NB4 (cell line): ENCODE results near the gene ETNPPL.

Experiments used
- DNase-seq: peaks from one replicate; pipeline ENCODE4 v3.0.0; 2010; ENCODE audit warnings: low read depth
- H3K4me3 ChIP-seq: one replicate; pipeline ENCODE4 v1.5.1; 2011; ENCODE audit warnings: mild to moderate bottlenecking, low read depth, low read length, moderate library complexity
- MYC ChIP-seq: IDR thresholded peaks from 2 replicates; pipeline ENCODE4 v1.6.1; 2011; ENCODE audit warnings: low read depth, low read length
- POLR2A ChIP-seq: IDR thresholded peaks from 2 replicates; pipeline ENCODE4 v1.6.1; 2011; ENCODE audit warnings: mild to moderate bottlenecking; ENCODE audit not compliant: insufficient read length; ENCODE audit errors: extremely low read depth
- TF ChIP-seq, protein P1 (sequence below): IDR thresholded peaks from 2 replicates; pipeline ENCODE4 v1.6.1; 2011; ENCODE audit warnings: low read depth, low read length
- TF ChIP-seq, protein P2 (sequence below): IDR thresholded peaks from one replicate; pipeline ENCODE4 v1.5.1; 2012; ENCODE audit warnings: low read depth, low read length

The ETNPPL gene

DNA sequence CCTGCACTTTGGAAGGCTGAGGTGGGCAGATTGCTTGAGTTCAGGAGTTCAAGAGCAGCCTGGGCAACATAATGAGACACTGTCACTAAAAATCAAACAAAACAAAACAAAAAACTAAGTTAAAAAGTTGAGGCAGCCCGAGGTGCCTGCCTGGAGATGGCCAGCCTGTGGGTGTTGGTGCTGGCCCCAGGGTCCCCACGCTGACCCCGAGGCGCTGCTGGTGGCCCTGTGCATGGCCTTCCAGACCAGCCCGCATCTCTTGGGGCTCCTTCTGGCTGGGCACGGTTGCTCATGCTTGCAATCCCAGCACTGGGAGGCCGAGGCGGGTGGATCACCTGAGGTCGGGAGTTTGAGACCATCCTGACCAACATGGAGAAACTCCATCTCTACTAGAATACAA, 4.4 kb downstream of the ETNPPL start:
- H3K4me3 ChIP-seq: no peak overlapping the region
- no peak for TF ChIP-seq POLR2A
- TF ChIP-seq, protein P1, sequence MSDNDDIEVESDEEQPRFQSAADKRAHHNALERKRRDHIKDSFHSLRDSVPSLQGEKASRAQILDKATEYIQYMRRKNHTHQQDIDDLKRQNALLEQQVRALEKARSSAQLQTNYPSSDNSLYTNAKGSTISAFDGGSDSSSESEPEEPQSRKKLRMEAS: no peak
- TF ChIP-seq, protein P2, sequence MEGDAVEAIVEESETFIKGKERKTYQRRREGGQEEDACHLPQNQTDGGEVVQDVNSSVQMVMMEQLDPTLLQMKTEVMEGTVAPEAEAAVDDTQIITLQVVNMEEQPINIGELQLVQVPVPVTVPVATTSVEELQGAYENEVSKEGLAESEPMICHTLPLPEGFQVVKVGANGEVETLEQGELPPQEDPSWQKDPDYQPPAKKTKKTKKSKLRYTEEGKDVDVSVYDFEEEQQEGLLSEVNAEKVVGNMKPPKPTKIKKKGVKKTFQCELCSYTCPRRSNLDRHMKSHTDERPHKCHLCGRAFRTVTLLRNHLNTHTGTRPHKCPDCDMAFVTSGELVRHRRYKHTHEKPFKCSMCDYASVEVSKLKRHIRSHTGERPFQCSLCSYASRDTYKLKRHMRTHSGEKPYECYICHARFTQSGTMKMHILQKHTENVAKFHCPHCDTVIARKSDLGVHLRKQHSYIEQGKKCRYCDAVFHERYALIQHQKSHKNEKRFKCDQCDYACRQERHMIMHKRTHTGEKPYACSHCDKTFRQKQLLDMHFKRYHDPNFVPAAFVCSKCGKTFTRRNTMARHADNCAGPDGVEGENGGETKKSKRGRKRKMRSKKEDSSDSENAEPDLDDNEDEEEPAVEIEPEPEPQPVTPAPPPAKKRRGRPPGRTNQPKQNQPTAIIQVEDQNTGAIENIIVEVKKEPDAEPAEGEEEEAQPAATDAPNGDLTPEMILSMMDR: no peak
- no peak for DNase-seq

DNA sequence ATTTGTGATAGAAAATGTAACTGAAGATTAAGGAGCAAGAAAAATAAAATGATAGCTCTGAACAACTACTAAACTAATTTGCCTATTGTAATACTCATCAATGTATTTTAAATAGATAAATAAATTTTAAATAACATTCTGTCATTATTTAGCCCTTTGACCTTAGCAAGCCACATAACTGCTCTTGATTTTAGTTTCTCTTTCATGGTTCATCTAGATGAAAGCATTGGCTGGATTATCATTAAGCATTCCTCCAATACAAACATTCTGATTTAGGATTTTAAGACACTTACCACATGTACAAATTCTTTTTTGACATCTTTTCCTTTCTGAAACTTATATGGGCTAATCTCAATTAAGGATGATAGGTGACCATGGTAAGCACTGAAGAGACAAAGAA, 8.5 kb downstream of the ETNPPL start:
- no peak overlapping the region for H3K4me3 ChIP-seq
- TF ChIP-seq, protein P2: no peak
- DNase-seq: no peak

DNA sequence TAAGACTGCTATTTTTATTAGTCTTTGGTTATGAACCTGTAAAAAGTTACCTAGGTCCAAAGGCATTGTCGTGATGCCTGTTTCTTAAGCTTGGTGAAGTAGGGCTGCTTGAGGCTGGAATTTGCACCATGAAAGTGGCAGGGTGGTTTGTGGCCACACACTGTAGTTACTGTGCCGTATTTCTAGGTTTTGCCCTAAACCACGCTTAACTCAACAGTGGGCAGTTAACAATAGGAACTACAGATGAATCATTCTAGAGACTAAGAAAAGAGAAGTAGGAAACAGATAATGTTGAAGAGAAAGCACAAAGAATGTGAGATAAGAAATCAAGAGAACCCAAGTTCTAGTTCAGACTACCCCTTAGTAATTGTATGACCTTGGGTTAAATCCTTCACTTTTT, 11.5 kb downstream of the ETNPPL start:
- H3K4me3 ChIP-seq: no peak overlapping the region
- TF ChIP-seq POLR2A (no peak), MYC (no peak)
- TF ChIP-seq, protein P2: no peak
- TF ChIP-seq, protein P1: no peak
- DNase-seq: peak; percentile 29

DNA sequence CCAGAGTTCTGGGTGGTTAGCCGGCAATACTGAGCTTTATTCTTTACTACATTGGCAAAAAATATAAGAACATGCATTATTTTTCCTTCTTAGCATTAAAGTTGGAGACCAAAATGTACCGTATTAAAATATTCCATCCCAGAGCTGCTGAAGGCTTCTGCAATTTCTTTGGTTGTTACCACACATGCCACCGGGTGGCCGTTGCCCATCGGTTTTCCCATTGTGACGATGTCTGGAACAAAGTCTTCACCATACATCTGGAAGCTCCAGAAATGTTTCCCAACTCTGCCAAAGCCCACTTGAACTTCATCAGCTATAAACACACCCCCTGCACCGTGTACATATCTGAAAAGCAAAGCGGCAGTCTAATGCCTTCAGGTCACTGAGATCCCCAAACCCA, 13.7 kb downstream of the ETNPPL start:
- no peak for DNase-seq
- H3K4me3 ChIP-seq: no peak overlapping the region
- TF ChIP-seq, protein P2: no peak
- TF ChIP-seq, protein P1: no peak
- TF ChIP-seq POLR2A (no peak), MYC (no peak)

GRCh38 chr4:108746511-108746910, 16.3 kb downstream of the ETNPPL start:
- DNase-seq: no peak
- H3K4me3 ChIP-seq: no peak overlapping the region
- TF ChIP-seq, protein P2: no peak
- TF ChIP-seq POLR2A: no peak
- TF ChIP-seq, protein P1: no peak

- no peak overlapping the region for H3K4me3 ChIP-seq
- TF ChIP-seq POLR2A (no peak), MYC (no peak)
- TF ChIP-seq, protein P2: no peak
- TF ChIP-seq, protein P1: no peak
- no peak for DNase-seq
These were observed 18.5 kb downstream of the ETNPPL start for GRCh38 chr4:108744307-108744706.
